ENCODE measurements around the gene CPLX3. TPM values are rescaled to one million over a fixed set of nuclear protein-coding genes. Genes with fewer than 3 reads are reported as not detected.

CPLX3 gene
- total RNA-seq, 6 donors from 2014 or later = not detected

DNA sequence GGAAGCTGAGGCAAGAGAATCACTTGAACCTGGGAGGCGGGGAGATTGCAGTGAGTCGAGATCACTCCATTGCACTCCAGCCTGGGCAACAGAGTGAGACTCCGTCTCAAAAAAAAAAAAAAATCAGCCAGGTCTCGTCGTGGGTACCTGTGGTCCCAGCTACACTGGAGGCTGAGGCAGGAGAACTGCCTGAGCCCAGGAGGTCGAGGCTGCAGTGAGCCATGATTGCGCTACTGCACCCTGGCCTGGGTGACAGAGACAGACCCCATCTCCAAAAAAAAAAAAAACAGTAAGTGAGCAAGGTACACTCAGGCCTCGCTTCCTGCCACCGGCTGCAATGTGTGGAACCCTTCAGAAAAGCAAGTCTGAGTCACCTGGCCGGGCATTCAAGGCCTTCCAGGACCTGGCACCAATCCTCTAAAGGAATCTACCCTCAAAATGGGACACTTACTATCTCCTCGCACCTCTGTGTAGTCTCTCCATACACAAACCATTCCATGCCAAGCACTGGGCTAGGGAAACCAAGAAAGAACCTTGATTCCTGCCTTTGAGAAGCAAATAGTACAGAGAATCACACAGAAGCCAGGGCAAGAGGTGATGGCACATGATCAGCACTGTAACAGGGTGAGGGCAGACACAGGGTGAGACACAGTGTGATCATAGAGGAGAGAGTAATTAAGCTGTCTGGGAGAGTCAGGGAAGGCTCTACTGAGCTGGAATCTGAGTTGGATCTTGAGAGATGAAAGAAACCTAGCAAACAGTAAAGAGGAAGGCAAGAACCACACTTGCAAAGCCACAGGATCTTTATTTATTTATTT is 37.0 kb downstream of the CPLX3 start:
- Histone ChIP-seq H3K4me3 (no peak overlapping the region), H3K4me1 (peaks cover 26 to 70% (median 43%) of the 10 kb centered on the region in 4 donors), H3K9me3 (no peaks in the 10 kb centered on the region), H3K27ac (peak overlapping the region in 1 of 4 donors; percentile 34), H3K36me3 (peaks cover 0 to 4% (median 0%) of the 10 kb centered on the region in 4 donors), H3K27me3 (no peaks in the 10 kb centered on the region)
- whole genome bisulfite sequencing, 2 donors = 84 to 85% methylated on average over 11 of the region's 11 CpGs
- TF ChIP-seq, protein P1, sequence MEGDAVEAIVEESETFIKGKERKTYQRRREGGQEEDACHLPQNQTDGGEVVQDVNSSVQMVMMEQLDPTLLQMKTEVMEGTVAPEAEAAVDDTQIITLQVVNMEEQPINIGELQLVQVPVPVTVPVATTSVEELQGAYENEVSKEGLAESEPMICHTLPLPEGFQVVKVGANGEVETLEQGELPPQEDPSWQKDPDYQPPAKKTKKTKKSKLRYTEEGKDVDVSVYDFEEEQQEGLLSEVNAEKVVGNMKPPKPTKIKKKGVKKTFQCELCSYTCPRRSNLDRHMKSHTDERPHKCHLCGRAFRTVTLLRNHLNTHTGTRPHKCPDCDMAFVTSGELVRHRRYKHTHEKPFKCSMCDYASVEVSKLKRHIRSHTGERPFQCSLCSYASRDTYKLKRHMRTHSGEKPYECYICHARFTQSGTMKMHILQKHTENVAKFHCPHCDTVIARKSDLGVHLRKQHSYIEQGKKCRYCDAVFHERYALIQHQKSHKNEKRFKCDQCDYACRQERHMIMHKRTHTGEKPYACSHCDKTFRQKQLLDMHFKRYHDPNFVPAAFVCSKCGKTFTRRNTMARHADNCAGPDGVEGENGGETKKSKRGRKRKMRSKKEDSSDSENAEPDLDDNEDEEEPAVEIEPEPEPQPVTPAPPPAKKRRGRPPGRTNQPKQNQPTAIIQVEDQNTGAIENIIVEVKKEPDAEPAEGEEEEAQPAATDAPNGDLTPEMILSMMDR (IDR thresholded peaks at IDR 0.05) = no peak
- no peak for TF ChIP-seq POLR2A (IDR thresholded peaks at IDR 0.05)
- TF ChIP-seq EP300 (IDR thresholded peaks at IDR 0.05) = no peak
- no peak for TF ChIP-seq POLR2AphosphoS5 (IDR thresholded peaks at IDR 0.05)
- no peak for ATAC-seq (ENCODE audit: low FRiP score in 2 of 2)
- DNase-seq = no peak

DNA sequence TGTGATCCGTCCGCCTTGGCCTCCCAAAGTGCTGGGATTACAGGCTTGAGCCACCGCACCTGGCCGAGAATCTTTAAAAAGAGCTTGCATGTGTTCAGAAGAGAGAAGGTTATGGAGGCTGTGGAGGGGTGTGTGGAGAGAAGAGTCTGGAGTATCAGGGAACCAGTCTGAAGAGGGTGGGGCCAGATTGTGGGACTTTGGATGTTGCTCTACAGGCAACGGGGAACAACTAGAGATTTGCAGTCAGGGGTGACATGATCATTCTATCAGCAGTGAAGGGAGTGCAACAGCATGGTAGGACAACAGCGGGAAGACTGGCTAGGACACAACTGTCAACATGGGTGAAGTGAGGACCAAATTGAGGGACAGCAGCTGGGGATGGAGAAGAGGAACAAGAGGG is 37.9 kb downstream of the CPLX3 start:
- Histone ChIP-seq H3K9me3 (no peaks in the 10 kb centered on the region), H3K36me3 (peaks cover 0 to 4% (median 0%) of the 10 kb centered on the region in 4 donors), H3K4me3 (no peak overlapping the region), H3K4me1 (peaks cover 30 to 71% (median 47%) of the 10 kb centered on the region in 4 donors), H3K27me3 (no peaks in the 10 kb centered on the region), H3K27ac (peak overlapping the region in 1 of 4 donors; percentile 49)
- 83 to 91% methylated on average over 6 of the region's 6 CpGs for WGBS, 2 donors
- ATAC-seq (ENCODE audit: low FRiP score in 2 of 2) (no peak), DNase-seq (no peak)
- no peak for TF ChIP-seq POLR2A (IDR thresholded peaks at IDR 0.05)
- TF ChIP-seq EP300 (IDR thresholded peaks at IDR 0.05) = no peak
- TF ChIP-seq, protein P1 (IDR thresholded peaks at IDR 0.05) = no peak
- TF ChIP-seq POLR2AphosphoS5 (IDR thresholded peaks at IDR 0.05) = no peak

DNA sequence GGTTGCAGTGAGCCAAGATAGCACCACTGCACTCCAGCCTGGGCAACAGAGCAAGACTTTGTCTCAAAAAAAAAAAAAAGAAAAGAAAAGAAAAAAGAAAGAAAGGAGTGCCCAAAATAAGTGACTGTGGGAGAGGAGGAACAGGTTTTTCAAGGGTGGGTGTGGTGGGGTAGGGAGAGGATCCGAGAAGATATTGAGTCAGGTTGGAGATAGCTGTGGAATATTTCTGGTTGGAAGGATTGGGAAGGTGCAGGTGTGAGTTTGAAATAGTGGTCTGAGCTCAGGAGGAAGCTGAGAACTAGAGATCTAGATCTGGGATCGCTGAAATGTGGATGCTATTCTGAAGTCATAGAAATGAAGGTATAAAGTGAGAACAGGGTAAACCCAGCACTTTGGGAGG is 38.9 kb downstream of the CPLX3 start:
- DNase-seq = no peak
- no peak overlapping the region for H3K4me3 ChIP-seq
- no peaks in the 10 kb centered on the region for H3K9me3 ChIP-seq
- TF ChIP-seq POLR2AphosphoS5 (IDR thresholded peaks at IDR 0.05) (no peak), POLR2A (IDR thresholded peaks at IDR 0.05) (no peak), EP300 (IDR thresholded peaks at IDR 0.05) (no peak)
- TF ChIP-seq, protein P1 (IDR thresholded peaks at IDR 0.05) = no peak
- WGBS, 2 donors = 73 to 77% methylated on average over 2 of the region's 2 CpGs
- peaks cover 37 to 71% (median 52%) of the 10 kb centered on the region in 4 donors for H3K4me1 ChIP-seq
- H3K27me3 ChIP-seq = no peaks in the 10 kb centered on the region
- peaks cover 0 to 4% (median 0%) of the 10 kb centered on the region in 4 donors for H3K36me3 ChIP-seq
- peak overlapping the region in 1 of 4 donors; percentile 16 for H3K27ac ChIP-seq
- ATAC-seq (ENCODE audit: low FRiP score in 2 of 2) = no peak

DNA sequence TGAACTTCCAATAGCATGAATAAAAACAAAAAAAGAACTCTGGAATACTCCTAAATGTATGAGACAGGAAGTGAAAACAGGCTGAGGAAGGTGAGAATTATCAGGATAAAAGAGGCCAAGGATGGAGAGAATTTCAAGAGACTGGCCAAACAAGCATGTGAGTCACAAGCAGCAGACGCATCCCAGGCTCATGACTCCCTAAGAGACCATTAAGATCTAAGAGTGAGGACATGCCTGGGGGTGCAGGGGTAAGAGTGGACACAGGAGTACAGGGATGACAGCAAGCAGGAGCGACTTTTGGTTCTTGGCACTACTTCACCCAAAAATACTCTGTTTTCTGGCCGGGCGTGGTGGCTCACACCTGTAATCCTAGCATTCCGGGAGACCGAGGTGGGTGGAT is 39.7 kb downstream of the CPLX3 start:
- peak in 1 of 2 donors; percentile 51 for DNase-seq
- peaks cover 45 to 78% (median 60%) of the 10 kb centered on the region in 4 donors for H3K4me1 ChIP-seq
- ATAC-seq (ENCODE audit: low FRiP score in 2 of 2) = peak in 1 of 2 donors; percentile 18

DNA sequence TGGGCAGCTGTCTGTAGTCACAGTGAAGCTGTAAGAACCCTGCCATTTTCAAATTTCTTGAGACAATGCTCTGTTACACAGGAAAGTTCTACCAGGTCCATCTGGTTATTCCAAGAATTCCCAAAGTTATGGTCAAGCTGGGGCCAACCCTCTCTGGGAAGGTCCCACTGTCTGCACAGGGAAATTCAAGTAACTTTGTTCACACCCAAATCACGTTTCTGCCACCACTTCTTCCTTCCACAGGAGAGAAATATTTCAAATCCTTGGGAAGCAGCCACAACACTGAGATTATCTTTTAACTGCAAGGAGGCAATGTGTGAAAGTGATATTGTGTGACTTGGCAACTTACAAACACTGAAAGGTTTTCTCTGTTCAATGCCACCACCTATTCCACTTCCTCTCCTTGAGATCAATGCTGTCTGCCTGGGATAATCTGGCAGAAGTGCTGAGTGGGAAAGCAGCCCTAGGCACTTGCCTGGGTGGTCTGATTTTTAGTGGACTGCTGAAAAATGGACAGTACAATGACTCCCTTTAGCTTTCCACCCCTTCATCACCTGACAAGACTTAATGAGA is 41.1 kb downstream of the CPLX3 start:
- 11 to 14% methylated on average over 1 of the region's 1 CpG for WGBS, 2 donors
- ATAC-seq (ENCODE audit: low FRiP score in 2 of 2) = no peak
- Histone ChIP-seq H3K4me1 (peaks cover 57 to 93% (median 75%) of the 10 kb centered on the region in 4 donors), H3K27me3 (no peaks in the 10 kb centered on the region), H3K4me3 (no peak overlapping the region), H3K27ac (peak overlapping the region; percentile 79 to 96 (median 86)), H3K9me3 (no peaks in the 10 kb centered on the region), H3K36me3 (peaks cover 0 to 4% (median 0%) of the 10 kb centered on the region in 4 donors)
- no peak for DNase-seq
- TF ChIP-seq EP300 (IDR thresholded peaks at IDR 0.05) = no peak
- TF ChIP-seq, protein P1 (IDR thresholded peaks at IDR 0.05) = no peak
- no peak for TF ChIP-seq POLR2A (IDR thresholded peaks at IDR 0.05)
- TF ChIP-seq POLR2AphosphoS5 (IDR thresholded peaks at IDR 0.05) = no peak

More for the DNA sequence above, 39.7 kb downstream of the CPLX3 start:
- Histone ChIP-seq H3K27ac (peak overlapping the region in 3 of 4 donors; percentile 31 to 68 (median 35)), H3K27me3 (no peaks in the 10 kb centered on the region), H3K36me3 (peaks cover 0 to 4% (median 0%) of the 10 kb centered on the region in 4 donors), H3K9me3 (no peaks in the 10 kb centered on the region), H3K4me3 (no peak overlapping the region)
- WGBS, 2 donors = 80 to 83% methylated on average over 5 to 6 of the region's 6 CpGs
- no peak for TF ChIP-seq EP300 (IDR thresholded peaks at IDR 0.05)
- no peak for TF ChIP-seq POLR2A (IDR thresholded peaks at IDR 0.05)

Data from upper lobe of left lung (tissue), 6 donors.